HS-5 (cell line): Measurements from ENCODE around the gene CCNK.
A peak's percentile ranks its signal among the peaks of the same experiment; 100 is the strongest.

ENCODE experiments used
- DNase-seq: peaks from one replicate; pipeline ENCODE4 v3.0.0-alpha.2; 2012; ENCODE audit warnings: low read depth

The CCNK gene

DNA sequence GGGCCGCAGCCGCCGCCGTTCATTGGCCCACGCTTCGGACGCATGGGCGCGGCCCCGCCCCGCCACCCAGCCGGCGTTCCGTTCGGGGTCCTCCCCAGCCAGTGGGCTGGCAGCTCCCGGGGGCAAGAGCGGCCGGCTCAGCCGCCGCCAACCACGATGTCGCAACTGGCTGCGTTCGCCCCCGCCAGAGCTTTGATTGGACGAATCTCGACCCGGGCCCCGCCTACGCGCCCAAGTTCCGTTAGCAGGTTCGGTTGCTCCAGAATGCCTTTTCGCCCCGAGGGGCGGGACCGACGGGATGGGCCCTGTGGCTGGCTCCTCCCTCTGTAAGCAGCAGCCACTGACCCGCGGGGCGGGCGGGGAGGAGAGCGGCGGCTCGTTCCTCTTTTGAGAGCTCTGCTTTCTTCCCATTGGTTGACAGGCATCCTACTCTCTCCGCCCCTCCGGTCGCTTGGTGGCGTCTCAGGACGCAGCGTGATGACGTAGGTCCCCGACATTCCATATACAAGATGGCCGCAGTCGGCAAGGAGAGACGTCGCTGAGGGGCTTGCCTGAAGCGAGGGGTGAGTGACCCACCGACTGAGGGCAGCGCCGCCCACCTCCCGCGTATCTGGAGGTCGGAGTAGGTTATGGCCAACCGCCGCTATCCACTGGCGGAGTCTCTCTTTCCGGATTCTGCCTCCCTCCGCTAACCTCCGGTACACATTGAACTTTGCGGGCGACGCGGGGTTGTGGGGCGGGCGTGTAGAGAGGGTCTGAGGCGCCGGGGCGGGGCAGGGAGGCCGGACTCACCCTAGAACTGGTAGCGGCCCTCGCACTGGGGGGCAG is at the start of gene CCNK:
Gene CCNK (plus strand): TSS at position 493 of the 828 bp plus-strand sequence. CDS start 11,269 bp downstream, outside the sequence.
- DNase-seq: peak; percentile 97

DNA sequence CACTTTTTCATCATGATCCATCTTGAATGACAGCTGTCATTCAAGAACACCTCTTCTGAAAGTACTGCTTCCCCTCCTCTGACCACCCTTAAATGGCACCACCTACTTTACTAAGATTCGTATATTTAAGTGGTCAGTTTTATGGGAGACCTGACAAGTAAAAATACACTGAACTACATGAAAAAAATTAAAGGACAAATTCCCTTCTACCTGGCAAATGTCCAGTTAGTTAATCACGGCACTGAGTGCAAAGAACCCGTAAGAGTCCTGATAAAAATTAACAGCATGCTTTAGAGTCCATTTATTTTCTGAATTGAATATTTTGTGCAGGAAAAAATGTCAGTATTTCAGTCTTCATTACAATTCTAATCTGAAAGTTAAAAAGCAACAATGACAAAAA is 49.2 kb upstream of the CCNK start:
- DNase-seq: no peak

DNA sequence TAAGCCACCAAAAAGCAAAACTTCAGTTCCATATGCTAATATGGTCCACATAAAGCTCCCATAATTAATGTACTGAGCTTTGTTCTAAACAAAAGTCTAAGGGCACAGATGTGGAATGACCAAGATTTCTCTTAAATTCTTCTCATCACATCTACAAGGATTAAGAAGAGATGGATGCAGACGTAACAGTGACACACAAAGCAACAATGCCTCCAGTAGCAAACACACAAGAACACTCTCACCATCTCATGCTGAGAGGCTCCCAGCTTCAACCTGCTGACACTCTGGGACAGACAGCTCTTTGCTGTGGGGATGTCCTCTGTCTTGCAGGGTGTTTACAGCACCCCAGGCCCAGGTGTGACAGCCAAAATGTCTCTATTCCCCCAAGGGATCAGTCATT is 48.7 kb upstream of the CCNK start:
- DNase-seq: no peak

DNA sequence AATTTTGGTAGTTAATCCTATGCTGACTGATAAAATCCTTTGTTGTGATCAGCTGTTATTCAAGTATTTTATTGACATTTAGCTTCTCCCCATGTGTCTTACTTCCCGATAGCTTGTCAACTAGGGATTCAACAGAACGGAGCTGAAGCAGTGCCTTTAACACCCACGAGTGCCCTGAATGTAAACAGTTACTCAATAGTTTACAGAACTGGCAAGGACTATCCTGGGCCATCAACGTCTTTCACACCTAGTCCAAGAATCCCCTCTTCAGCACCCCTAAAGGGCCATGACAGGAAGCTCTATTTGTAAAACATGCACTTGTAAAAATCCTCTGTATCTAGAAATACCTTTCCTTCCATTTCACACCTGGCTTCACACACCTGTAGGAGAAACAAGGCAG is 45.9 kb upstream of the CCNK start:
- no peak for DNase-seq

DNA sequence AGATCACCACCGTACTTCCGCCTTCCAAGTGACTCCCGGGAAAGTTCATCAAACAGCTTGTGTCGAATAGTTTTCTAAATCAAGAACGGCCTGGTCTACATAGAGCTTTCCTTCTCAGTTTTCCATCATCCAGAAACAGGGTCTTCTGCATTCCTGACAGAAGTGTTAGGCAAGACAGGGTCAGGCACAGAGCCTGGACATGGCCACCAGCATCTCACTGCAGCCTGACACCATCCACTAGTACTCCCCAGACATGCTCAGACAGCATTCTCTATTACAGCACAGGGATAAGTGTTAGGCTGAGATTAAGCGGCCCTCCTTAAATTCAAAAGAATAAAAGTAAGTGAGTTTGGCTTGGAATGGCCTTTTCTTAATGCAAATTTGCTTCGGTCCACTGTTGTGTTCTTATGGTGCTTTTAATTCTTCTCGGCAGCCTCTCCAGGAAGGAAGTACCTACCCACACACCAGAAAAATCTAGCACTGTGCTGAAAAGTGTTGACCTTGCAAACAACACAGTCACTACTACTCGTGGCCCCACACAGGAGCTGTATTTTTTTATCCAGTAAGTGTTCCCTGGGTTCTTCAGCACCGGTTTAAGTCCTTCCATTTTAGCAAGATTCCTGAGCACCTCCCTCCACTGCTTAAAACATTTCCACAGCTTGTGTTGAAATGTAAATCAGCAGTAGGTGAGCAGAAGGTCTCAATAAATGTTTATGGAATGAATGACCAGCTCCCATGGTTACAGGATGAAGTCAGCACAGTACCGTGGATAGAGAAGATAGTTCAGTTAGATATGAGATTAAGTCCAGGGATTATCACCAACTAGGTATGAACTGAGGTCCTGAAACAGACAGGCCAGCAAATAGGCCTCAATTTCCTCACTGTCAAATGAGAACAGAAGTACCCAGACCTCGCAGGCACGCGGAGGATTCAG is 44.7 kb upstream of the CCNK start:
- DNase-seq: no peak

DNA sequence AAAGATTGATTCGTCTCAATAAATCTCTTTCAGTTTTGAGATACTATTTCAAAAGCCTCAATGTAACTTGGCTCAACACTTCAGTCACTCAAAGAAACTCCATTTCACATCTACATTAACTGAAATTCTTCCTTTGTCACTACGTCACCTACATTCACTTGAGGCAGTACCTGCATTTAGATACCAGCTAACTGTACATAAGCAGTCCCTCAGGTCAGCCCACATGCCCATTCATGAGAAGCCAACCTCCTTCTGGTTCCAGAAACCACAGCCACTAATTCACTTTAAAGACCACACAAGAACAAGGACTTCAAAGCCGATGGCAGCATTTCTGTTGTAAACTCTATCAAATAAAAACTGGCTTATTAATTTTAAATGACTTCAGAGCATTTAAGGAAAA is 43.5 kb upstream of the CCNK start:
- no peak for DNase-seq

DNA sequence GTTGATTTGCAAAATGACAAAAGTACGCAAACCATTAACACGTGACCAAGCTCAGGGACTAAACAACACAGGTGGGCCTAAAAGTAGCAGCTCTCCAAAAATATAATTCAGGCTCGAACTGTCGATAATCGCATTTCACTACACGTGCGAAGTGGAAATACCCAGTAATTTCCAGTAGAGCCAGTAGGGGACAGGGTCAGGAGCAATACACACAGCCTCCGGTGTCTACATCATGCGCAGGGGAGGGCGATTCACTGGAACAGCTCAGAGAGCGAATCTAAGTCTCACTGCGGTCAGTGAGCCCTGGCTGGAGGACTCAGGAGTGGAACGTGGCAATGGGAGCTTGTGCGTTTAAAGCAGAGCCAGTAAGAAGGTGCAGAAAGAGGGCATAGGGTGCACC is 40.9 kb upstream of the CCNK start:
- DNase-seq: no peak

DNA sequence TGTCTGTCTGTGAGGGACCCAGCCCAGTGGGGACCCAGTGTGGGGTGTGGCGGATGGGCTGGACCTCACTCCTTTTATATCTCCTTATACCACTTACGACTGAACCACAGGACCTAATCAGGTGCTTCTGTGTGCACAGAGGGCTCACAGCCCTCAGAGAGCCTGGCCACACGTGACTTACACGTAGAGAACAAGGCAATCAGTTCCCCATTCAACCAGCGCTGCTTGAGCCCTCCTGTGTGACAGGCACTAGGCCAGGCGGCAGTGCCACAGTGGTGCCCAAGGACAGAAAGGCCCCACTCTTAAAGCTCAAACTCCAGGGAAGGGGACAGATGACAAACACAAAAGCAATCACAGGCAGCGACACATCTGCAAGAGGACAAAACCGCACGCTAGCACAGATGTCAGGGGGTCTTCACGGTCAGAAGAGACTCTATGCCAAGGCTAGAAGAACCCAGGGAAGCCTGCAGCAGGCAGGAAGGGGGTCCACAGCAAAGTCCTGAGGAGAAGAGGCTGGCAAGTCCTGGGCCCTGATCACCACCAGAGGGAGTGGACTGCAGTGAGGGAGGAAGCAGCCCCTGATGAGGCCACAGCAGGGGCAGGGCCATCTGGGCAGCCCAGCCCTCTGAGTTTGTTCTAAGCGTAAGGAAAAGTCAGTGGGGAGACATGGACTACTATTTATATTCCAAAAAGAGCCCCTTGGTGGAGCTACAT is 39.9 kb upstream of the CCNK start:
- no peak for DNase-seq

DNA sequence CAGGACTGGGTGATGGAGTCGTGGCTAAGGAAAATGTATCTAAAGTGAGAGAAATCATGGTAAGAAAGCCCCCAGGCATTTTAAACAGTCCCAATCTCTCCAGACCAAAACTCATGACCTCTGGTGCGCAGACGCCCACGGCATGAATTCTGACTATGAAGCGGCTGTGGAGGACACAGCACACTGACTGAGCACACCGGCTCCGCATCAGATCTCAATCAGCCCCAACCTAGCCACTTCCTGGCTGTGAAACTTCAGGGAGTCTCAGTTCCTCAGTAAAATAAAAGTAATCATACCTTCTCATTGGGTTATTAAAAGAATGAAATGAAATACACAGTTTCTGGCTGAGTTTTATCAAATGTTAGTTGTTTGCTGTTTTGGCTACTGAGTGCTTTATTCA is 39.3 kb upstream of the CCNK start:
- no peak for DNase-seq

DNA sequence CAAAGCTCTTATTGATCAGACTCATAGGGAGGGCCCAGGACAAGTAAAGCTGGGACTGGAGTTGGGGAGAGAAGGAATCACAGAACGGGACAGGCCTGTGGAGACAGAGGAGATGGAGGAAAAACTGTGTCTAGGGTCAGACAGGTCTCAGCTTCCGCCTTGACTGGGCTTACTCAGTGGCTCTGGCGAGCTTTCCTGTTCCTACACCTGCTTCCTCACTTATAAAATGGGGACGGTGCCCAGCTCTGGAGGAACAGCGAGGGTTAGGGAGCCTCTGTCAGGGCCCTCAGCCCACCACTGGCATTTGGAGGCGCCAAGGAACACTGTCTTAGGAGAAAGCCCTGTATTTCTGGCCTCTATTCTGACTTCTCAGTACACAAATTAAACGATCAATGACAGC is 35.3 kb upstream of the CCNK start:
- DNase-seq: no peak

DNA sequence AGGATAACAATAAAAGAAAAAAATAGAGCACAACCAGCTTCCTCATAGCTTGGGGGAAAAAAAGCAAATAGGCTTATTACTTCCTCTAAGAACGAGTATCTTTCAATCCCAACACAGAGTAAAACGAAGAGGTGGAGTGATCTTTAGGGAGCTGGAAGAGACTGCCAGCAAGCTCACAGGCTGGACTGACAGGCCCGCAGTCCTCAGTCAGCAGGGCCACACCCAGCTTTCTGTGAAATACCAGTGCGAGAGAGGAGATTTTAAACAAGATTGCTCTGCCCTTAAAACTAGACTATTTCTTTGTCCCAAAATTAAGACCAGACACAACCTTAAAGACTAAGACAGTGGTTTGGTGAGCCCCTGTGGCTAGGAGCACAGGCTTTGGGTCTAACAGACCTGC is 33.5 kb upstream of the CCNK start:
- DNase-seq: no peak

DNA sequence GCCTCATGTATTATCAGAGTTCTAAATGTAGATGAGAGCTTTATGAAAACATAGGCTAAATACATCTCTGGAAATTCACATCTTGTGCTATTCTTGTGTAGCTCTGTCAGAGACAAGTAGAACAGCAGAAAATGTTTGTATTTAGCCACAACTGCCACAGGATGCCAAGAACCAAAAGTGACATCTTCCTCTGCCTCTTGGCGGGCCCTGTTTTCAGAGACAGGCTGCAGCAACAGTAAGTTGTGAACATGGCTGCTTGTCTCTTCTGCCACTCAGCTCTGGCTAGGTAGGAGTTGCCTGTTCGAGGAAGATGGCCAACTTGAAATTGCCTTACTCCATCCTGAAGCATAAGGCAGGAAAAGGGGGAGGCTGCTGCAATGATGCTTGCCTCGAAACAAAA is 30.9 kb upstream of the CCNK start:
- no peak for DNase-seq

DNA sequence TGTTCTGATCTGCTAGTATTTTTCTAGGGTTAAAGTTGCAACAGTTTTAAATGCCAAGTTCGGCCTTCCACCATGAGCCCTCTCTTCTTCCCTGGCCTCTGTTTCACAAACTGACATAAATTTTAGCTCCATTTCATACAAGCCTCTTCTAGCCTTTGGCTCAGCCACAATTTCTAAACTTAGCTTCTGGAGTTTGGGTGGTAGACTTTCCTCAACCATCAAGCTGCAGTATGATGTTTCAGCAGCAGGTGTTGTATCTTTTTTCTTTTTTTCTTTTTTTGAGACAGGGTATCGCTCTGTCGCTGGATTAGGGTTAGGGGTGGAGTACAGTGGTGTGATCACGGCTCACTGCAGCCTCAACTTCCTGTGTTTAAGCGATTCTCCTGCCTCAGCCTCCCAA is 30.0 kb upstream of the CCNK start:
- DNase-seq: no peak

DNA sequence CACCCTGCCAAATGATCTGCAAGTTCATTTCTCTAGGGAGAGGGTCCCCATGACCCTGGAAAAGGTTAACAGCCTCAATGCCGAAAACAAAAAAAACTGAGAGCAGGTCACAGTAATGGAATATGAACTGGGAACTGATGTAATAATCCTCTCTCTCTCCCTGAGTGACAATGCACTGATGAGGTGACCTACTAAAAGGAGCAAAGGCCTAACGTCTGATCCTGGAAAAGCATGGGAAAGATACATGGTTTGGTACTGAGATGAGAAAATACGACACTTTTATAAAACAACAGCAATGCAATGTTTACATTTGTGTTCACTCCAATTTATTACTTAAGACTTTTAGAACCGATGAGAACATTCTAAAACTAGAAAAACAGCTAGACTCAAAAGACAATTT is 28.2 kb upstream of the CCNK start:
- DNase-seq: no peak

DNA sequence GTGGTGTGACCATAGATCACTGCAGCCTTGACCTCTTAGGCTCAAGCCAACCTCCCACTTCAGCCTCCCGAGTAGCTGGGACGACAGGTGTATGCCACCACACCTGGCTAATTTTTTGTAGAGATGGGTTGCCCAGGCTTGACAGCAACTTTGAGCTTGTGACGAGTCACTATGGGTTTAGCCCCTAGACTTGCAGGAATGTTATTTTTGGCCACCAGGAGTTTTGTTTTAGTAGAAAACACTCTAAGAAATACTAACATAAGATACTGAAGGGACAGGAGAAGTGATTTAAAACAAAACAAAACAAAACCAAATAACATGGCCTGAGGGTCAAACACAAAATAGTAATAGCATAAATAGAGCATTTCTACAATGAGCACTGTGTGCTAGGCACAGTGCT is 27.0 kb upstream of the CCNK start:
- no peak for DNase-seq

DNA sequence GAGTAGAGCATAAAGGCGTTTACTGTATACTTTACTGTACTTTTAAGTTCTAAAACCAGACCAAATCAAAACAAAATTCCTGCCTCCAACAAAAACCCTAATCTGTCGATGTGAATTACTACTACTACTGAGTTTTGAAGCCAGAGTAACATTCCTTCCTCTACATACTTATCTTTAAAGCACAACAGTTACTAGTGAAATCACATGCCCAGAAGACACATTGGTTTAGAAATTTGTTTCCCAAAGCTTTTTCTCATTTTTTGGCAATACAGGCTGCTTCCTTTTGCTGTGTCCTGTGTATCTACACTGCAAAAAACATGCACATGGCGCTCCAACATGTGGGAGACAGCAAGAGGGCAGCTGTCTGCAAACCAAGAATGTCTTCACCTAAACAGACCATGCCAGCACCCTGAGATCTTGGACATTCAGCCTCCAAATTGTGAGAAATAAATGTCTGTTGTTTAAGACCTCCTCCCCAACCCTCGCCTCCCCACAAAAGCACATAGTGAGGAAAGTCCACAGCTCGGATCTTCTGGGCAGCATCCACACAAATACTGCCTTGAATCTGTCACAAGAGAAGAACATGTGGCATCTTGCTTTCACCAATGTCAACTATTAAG is 21.6 kb upstream of the CCNK start:
- DNase-seq: no peak

DNA sequence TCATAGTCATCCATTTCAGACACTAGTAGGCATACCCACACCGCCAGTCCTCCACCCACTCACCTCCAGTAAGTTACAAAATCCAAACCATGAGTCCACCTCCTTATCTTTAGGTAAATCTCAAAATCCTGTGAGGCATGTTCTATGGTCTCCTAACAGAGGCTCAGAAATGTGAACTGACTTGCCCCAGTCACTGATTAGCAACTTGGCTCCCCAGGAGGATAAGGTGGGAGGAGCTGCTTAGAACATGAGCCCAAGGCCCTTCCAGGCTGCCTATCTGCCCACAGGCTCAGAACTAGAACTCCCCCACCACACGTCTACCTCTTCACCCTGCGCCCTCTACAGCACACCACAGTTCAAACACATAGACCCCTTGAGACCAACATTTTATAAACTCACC is 20.4 kb upstream of the CCNK start:
- no peak for DNase-seq

DNA sequence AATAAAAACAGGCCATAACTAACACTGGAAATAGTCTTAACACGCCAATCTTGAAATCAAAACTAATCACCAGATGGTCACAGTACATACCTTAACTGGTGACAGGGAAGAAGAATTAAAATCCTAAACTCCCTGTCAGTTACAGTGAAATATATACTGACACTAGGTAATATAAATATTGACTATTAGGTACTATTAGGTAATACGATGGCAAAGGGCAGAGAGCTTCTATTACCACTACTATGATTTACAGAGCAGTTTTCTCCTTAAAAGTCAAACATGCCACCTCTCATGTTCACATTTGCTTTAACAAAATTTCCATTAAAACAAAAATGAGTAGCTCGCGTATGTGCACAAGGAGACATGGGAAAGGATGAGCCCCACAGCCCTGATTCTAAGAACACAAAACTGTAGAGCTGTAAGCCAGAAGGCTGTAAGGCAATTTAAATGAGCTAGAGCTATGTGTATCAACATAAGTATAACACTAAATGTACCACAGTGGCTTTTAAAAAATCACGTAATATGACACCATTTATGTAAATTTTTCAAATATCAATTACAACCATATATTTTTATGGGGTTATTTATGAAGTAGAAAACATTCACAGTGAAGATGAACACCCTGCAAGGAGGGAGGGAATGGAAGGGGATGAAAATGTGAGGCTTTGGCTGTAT is 19.7 kb upstream of the CCNK start:
- no peak for DNase-seq

DNA sequence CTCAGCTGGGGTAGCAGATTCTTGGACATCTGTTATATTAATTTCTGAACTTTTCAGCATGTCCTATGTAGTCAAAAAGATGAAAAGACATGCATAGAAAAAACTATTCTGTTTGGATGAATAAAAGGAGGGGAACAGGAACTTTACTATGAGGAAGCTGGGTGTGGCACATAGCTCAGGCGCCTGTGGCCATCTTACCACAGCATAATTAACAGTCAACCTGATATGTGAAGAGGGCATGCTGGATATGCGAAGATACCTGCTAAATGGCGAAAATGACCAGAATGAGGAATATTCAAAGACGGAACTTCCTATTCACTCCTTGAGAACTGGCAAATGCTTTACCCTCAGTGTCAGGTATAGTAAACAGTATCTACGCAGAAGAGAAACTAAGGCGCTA is 19.0 kb upstream of the CCNK start:
- no peak for DNase-seq

DNA sequence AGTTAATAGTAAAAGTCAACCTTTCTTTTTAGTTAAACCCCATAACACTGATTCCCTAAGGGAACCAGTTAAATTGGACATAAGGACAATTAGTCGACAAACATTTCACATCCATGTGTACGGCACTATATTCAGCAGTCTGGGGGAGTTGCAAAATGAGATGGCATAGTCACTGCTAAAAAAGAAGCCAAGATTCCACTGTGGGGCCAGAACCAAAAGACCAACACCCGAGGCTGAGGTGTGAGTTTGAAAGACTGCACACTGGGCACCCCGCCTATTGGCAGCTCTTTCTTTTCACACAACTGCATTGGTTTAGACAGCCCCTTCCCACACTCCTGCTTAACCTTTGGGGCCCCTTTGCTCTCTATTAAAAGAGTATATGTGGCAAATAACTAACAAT is 17.2 kb upstream of the CCNK start:
- no peak for DNase-seq

DNA sequence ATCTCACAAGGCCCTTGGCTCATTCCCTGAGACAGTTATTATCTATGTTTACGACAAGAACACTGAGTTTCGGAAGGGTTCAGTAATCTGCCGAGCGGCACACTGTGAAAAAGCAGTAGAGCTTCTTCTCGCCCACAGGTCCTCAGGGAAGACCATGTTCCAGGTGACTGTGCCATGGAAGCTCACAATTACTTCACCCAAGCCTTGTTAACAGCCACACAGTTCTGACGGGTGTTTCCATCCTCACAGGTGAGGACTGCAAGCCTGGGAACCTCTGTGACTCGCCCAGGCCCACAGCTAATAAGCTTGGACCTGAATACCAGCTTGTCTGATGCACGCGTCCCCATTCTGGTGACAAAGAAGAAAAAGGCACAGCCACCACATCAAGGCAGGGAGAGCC is 15.9 kb upstream of the CCNK start:
- DNase-seq: no peak

DNA sequence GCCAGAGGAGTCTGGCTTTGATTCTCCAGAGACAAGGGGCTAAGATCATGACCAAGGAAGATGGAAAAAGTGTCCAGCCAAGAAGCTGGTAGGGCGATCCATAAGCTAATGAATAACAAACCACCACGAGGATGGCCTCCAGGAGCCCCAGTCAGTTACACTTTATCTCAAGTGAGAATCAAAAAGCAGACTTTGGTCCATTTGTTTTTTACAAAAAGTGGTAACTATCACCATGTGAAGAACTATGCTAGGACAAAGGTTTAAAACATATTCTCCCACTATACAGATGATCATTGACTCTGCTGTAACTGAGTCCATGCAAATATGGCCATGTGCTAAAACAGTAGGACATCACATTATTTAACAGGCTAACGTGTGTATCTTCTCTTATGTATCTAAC is 14.5 kb upstream of the CCNK start:
- no peak for DNase-seq
